ENCODE measurements around the gene RASL10B.
A peak's percentile ranks its signal among the peaks of the same experiment; 100 is the strongest.

RASL10B gene

GRCh38 chr17:35717475-35717874, 14.0 kb upstream of the RASL10B start:
- DNase-seq (ENCODE audit: low read depth): no peak

DNA sequence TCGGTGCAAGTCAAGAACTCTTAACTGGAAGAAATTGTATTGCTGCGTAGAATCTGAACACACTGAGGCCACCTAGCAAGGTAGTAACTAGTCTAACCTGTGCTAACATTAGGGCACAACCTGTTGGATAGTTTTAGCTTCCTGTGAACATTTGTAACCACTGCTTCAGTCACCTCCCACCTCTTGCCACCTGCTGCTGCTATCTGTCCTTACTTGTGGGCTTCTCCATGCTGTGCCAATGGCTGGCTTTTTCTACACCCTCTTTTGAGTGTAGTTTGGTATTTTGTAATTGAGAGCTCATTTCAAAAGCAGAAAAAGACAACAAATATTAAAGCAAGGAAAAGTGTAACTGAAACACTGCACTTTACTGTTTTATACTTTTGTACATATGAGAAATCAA, 7.7 kb upstream of the RASL10B start:
- no peak for DNase-seq (ENCODE audit: low read depth)

GRCh38 chr17:35725058-35725457, 6.4 kb upstream of the RASL10B start:
- no peak for DNase-seq (ENCODE audit: low read depth)

GRCh38 chr17:35725802-35726126, 5.7 kb upstream of the RASL10B start:
- no peak for DNase-seq (ENCODE audit: low read depth)

DNA sequence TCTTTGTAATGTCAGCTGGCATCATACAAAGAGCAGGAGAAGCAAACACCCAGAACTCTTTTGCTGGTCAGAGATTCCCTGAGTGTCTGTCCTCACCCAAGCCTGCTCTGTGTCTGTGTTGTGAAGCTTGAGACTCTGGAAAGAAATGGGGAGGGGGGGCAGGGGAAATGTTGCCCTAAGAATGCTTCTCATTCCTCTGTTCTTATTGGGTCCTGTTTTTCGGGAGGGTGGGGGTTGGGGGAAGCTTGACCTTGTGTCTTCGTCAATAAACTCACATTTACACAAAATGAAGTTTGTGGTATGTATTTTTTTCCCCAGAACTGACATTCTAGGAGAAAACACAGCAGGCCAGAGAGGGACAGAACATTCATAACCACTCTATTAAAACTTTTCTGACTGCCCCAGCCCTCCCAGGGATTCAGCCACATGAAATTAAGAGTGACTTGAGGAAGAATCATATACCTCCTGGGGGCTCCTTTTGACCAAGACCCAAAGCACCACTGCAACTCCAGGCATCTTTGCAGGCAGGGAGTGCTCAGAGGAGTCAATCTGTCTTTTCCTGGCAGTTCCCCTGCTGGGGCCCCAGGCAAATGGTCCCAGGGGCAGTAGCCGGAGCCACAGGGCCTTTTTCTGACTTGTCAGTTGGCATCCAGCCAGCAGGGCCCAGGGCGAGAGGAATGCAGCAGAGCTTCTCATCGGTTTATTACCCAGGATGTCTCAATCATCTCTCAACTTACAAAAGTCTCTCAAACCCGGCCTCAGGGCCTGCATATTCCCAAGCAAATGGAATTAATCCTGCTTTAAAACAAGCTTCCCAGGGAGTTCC, 5.1 kb upstream of the RASL10B start:
- DNase-seq (ENCODE audit: low read depth): peak; percentile 50

GRCh38 chr17:35726953-35727460, 4.4 kb upstream of the RASL10B start:
- no peak for DNase-seq (ENCODE audit: low read depth)

DNA sequence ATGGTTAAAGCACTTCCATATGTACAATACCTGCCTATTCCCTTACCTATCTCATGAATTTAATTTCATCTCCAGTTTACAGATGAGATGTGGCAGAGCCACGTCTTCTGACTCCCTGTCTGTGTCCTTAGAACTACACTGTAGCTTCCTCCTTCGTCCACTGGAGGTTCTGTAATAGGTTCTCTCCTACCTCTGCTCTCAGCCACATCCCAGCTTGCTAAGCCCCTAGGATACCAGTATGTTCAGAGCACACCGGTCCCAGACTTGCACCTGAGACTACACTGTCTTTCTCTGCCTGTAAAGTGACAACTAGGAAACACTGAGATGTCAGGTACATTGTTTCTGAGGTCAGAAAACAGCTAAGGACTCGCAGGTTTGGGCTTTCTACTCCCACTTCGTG, 3.8 kb upstream of the RASL10B start:
- no peak for DNase-seq (ENCODE audit: low read depth)

DNA sequence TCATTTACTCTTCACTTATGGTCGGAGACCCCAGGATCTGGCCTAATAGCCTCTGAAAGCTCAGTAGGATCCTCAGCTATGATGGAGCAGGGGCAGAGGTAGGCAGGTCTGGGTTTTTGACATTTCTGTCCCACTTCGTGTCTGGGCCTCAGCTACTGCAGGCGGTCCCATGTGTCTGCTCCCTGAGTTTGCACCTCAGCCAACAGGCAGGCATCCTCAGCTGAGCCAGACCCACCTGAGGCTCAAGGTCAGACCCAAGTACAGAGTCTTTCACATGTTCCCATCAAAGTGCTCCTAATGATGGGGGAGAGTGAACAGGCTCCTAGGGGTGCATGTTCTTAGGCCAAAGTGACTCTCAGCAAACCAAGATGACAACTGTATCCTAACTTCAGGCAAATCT, 2.9 kb upstream of the RASL10B start:
- DNase-seq (ENCODE audit: low read depth): no peak

DNA sequence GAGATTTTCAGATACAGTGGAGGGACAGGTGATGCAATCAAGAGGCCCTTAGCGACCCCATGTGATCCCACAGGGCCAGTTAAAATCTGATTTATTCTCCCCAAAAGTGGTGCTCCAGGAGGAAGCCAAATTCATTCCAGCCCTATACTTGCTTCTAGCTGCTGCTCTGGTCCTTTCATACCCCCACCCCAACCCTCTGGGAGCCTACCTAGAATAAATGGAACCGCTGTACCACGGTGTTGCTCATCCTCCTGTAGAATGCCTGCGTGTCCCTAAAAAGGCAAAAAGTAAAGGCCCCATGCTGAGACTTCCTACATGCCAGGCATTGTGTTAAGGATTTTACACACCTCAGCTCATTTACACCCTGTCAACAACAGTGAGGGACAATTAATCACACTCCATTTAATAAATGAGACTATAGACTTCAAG, 2.0 kb upstream of the RASL10B start:
- no peak for DNase-seq (ENCODE audit: low read depth)

- no peak for DNase-seq (ENCODE audit: low read depth)
Observed at GRCh38 chr17:35730400-35731005, 936 bp upstream of the RASL10B start.

DNA sequence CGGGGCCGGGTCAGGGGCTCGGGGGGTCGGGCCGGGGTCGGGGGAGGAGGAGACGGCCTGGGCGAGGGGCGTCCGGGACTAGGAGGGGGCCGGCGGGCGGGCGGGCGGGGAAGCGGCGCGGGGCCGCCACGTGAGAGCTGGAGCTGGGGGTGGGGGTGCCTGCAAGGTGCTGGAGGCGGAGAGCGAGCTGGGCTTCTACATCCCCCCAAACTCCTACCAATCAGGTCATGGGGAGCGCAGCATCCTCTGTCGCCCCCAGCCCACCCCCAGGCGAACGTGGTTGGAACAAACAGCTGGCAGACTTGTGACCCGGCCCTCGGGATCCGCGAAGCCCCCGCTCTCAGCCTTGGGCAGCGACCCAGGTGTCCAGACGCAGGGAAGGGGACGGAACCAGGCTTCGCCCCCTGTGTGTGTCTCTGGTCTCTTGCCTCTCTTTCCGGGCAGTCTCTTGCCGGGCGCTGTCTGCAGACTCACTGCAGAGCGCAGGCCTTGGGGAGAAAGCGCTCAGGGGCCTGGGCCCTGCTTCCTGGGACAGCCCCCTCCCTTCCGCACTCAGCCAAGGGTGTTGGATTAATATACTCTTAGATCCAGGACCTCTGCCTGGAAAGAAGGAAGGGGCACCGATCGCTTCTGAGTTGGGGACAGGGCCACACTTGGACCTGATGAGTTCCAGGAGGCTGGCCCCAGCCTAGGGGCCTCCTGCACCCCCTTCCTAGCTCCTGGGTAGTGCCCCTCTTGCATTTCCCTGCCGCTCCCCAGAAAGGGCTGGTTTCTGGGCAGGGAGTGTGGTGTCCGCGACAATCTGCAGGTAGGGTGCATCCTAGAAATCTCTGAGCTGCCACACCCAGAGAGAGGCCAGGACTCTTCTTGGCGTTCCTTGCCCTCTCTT, 722 bp downstream of the RASL10B start:
- DNase-seq (ENCODE audit: low read depth): no peak

DNA sequence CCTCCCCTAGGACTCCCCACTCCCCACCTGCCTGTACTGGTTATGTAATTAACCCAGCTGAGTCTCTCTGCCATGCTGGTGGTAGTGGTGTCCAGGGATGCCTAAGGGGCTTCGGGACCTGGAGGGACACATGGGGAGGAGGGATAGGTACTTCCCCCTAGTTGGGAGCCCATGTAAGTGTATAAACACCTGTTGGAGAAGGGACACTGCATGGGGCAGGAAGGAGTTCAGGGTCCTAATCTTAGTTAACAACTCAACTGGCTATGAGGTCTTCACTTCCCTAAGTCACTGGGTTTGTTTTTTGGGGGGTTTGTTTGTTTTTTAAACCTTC, 1.3 kb downstream of the RASL10B start:
- no peak for DNase-seq (ENCODE audit: low read depth)

DNA sequence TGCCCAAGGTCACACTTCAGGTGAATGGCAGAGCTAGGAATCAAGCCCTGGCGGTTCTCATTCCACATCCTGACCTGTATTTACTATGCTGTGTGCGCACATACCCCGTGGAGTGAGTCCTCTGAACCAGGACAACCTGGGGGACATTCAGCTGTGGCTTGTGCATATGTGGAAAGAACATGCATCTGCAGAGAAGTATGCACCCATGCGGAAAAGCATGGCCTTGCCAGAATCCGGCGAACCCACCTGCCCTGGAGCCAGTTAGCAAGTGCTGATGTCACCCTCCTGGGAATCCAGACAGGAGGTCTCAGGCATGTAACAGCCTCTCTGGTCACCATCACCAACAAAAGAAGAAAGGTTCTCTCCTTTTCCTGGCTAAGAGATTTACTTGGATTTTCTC, 1.9 kb downstream of the RASL10B start:
- DNase-seq (ENCODE audit: low read depth): no peak

- no peak for DNase-seq (ENCODE audit: low read depth)
Observed at GRCh38 chr17:35734396-35734795, 3.0 kb downstream of the RASL10B start.

GRCh38 chr17:35735036-35735805, 3.8 kb downstream of the RASL10B start:
- no peak for DNase-seq (ENCODE audit: low read depth)

- no peak for DNase-seq (ENCODE audit: low read depth)
Observed at GRCh38 chr17:35736236-35736635, 4.8 kb downstream of the RASL10B start.

DNA sequence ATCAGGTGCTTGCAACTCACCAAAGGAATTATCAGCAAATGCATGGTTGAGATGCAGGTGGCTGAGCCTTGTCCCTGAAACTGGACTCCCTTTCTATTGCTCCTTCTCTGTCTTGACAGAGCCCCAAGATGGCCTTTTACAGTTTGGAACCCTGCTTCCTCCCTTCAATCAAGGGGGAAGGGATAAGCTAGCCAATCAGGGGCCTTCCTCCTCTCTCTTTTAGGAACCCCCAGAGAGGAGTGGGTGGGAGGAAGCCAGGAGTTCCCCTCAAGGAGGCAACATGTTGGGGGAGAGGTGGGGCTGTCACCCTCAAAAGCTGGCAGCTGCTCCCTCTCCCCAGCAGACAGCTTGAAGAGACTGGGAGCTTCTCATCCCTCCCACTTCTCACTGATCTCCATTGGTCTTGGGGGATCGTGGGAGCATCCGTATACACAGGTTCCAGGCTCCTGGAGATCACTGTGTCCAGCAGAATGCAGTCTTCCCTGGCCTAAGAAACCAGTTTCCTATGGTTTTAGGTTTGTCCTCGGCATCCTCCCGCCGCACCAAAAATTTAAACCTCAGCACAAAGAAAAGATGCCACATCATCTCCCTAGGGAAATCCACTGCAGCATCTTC, 7.2 kb downstream of the RASL10B start:
- no peak for DNase-seq (ENCODE audit: low read depth)

- no peak for DNase-seq (ENCODE audit: low read depth)
Observed at GRCh38 chr17:35740216-35740615, 8.8 kb downstream of the RASL10B start.

DNA sequence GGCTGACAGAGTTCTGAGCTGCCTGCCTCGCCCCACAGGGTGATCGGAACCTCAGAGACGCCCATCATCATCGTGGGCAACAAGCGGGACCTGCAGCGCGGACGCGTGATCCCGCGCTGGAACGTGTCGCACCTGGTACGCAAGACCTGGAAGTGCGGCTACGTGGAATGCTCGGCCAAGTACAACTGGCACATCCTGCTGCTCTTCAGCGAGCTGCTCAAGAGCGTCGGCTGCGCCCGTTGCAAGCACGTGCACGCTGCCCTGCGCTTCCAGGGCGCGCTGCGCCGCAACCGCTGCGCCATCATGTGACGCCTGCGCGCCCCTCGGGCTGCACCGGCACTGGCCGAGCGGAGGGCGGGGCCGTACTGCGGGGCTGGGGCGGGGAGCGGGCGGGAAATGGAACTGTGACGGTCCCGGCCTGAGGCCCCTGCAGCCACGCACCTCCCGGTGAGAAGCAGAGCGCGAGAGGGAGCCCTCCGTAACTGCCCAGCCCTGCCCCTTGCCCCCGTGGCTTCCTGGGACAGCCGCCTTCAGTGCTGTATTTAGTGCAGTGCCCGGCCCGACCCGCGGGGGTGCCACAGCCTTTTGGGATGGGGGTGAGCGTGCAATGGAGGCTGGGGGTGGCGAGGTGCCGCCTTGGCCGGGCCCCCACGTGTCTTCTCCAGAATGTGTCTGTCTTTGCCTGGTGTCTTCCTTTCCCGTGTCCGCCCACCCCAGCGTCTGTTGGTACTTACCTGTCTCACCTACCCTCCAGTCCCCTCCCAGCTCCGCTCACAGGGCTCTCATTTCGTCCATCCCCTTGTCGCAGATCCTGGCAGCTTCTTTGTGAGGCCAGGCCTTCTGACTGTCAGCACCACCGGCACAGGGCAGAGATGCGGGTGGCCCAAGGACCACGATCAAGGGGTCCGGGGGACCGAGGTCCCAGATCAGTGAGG, 9.8 kb downstream of the RASL10B start:
- no peak for DNase-seq (ENCODE audit: low read depth)

DNA sequence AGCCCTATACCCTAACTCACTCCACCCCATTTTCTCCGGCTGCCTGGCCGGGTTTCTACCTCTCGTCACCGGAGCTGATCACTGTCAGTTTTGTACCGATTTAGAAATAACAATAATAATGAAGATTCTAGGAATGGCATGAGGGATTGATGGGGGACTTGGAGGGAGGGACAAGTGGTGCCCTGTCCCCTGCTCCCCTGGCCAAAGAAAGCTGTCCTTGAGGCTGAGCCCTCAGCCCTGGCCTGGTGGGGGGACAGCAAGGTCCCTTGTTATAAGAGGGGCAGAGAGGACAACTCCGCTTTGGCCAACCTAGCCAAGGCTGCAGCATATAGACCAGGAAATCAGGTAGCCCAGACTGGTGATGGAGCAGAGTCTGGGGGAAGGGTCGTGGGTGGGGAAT, 11.1 kb downstream of the RASL10B start:
- DNase-seq (ENCODE audit: low read depth): no peak

All from HS-27A (cell line).